AG09309 (cell line): ENCODE results near the gene GLS.
"Not testable (repeated sequence)": the region's sequence is repeated elsewhere in the genome, so short reads cannot be mapped to it uniquely, and the experiment has no call there.

ENCODE experiments used
- DNase-seq: peaks from one replicate; pipeline ENCODE4 v3.0.0-alpha.2; 2010; ENCODE audit warnings: low read depth
- H3K4me3 ChIP-seq: 2 replicates; pipeline ENCODE4 v1.5.1; 2011; ENCODE audit warnings: mild to moderate bottlenecking, low read depth, low read length, moderate library complexity; ENCODE audit not compliant: control insufficient read depth
- TF ChIP-seq, protein P1 (sequence below): IDR thresholded peaks from 2 replicates; pipeline ENCODE4 v1.5.1; 2011; ENCODE audit warnings: mild to moderate bottlenecking, low read depth, low read length, inconsistent platforms; ENCODE audit not compliant: insufficient read depth, control insufficient read depth; ENCODE audit errors: missing control alignments

The GLS gene

DNA sequence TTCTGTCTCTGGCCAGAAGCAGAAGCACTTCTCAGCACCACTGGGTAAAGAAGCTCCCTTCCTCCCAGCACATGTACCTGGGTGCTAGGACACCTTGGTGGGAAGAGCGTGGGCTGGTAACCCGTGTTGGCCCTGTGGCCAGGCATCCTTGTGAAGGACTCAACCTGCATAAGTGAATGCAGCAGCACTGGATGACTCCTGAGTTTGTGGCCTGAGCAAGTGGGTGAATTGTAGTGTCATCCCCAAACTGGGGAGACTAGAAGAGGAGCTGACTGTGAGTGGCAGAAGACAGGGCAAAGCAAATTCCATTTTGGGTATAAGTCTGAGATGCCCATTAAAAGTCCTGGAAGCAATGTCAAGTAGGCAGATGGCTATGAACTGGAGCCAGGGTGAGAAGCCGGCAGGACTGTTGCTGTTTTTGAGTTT is 70.0 kb downstream of the GLS start:
- TF ChIP-seq, protein P1, sequence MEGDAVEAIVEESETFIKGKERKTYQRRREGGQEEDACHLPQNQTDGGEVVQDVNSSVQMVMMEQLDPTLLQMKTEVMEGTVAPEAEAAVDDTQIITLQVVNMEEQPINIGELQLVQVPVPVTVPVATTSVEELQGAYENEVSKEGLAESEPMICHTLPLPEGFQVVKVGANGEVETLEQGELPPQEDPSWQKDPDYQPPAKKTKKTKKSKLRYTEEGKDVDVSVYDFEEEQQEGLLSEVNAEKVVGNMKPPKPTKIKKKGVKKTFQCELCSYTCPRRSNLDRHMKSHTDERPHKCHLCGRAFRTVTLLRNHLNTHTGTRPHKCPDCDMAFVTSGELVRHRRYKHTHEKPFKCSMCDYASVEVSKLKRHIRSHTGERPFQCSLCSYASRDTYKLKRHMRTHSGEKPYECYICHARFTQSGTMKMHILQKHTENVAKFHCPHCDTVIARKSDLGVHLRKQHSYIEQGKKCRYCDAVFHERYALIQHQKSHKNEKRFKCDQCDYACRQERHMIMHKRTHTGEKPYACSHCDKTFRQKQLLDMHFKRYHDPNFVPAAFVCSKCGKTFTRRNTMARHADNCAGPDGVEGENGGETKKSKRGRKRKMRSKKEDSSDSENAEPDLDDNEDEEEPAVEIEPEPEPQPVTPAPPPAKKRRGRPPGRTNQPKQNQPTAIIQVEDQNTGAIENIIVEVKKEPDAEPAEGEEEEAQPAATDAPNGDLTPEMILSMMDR = no peak
- no peak overlapping the region for H3K4me3 ChIP-seq
- no peak for DNase-seq

- H3K4me3 ChIP-seq = no peak overlapping the region
- DNase-seq = no peak
- TF ChIP-seq, protein P1 = no peak
Measured at GRCh38 chr2:190953257-190953656, 72.6 kb downstream of the GLS start.

DNA sequence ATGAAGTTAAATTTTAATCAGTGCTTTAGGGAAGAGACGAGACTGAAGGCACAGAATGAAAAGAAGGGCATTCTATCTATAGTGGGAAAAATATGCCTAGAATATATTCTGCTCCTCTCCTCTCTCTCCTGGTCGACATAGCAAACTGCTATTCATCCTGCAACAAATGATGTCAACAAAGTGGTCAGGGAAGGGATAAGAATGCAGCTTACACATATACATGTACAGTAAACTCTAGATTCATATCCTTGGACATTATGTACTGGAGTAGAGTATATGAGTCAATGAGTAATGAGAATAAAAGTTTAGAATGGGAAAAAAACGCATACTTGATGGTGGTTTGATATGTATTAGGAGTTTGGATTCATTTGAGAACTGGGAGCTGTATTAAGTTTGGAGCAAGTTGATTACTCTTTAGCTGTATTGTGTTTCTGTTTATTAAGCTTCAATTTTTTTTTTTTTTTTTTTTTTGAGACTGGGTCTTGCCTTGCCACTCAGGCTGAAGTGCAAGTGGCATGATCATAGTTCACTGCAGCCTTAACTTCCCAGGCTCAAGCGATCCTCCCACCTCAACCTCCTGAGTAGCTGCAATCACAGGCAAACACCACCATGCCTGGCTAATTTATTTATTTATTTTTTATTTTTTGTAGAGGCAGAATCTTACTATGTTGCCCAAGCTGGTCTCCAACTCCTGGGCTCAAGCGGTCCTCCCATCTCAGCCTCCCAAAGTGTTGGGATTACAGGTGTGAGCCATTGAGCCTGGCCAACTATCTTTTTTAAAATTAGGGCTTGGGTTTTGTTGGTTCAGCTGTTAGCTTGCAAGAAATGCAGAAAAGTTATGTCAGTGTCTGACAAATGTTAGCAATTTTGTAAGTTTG is 79.5 kb downstream of the GLS start:
- TF ChIP-seq, protein P1 = no peak
- no peak for DNase-seq
- no peak overlapping the region for H3K4me3 ChIP-seq

DNA sequence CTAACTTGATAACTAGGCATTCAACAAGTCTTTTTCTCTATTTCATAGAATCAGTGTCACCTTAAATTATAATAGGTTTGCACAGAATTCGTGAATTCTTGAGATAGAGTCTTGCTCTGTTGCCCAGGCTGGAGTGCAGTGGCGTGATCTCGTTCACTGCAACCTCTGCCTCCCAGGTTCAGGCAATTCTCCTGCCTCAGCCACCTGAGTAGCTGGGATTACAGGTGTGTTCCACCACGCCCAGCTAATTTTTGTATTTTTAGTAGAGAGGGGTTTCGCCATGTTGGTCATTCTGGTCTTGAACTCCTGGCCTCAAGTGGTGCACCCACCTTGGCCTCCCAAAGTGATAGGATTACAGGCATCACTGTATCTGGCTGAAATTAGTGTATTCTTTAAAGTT is 80.5 kb downstream of the GLS start:
- DNase-seq, H3K4me3 ChIP-seq: not testable (repeated sequence)

- no peak overlapping the region for H3K4me3 ChIP-seq
- TF ChIP-seq, protein P1 = no peak
Measured at GRCh38 chr2:190961918-190962487, 81.4 kb downstream of the GLS start.

DNA sequence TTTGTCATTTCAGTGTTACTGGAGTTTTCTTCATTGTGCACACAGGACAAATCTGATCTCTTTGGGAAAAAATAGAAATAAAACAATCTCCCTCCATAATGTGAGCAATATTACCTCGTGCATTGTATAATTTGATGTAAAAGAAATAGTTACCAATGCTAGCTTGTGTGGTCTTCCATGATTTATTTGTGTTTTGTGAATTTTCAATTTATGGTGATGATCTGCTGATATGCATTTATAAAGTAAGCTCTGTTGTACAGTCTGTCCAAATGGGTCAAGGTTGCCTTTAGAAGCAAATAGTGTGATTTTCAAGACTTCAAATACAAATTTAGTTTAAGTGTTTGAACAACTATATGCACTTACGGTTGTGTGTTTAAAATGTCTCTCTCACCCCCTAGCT is 82.5 kb downstream of the GLS start:
- no peak overlapping the region for H3K4me3 ChIP-seq
- TF ChIP-seq, protein P1 = no peak
- no peak for DNase-seq

More at GRCh38 chr2:190961918-190962487, 81.4 kb downstream of the GLS start:
- no peak for DNase-seq

DNA sequence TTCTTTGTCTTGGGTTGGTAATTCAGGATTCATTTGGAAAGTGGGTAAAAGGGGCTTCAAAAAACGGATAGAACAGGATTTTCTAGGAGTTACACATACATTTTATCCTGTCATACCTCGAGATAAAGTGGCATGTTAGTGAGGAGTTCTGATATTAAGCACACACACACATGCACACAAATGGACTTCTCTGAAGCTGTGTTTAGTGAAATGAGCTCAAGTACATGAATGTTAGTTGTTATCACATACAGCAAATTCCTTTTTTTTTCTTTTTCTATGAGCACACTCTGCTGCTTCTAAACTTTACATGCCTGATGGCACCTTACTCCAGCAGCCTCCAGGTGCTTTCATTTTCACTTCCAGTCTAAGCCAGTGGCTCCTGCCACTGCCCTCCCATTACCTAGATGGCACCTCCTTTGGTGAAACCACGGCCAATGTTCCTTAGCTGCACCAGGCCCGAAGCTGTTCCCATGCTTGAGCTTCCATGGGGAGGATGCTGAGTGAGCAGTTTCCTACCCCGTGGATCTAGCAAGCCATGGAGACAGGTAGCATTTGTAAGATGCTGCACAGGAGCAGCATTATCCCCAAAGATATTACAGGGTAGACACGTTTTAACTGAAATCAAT is 83.7 kb downstream of the GLS start:
- TF ChIP-seq, protein P1 = no peak
- DNase-seq = no peak

More for the DNA sequence above, 83.7 kb downstream of the GLS start:
- H3K4me3 ChIP-seq = no peak overlapping the region
